Astrocyte (in vitro differentiated cells and primary cell): ENCODE results near the gene ABCA6.

ENCODE experiments used
- CTCF ChIP-seq: IDR thresholded peaks from 2 replicates; pipeline ENCODE4 v1.5.1; 2011; ENCODE audit warnings: low read depth, mild to moderate bottlenecking, inconsistent platforms, low read length, moderate library complexity; ENCODE audit not compliant: insufficient read depth
- EZH2 ChIP-seq: IDR thresholded peaks from 2 replicates; pipeline ENCODE4 v1.6.1; 2012; ENCODE audit warnings: mild to moderate bottlenecking, low read length, inconsistent platforms; ENCODE audit not compliant: insufficient read depth

- TF ChIP-seq CTCF (no peak), EZH2 (no peak)
These were observed 35.6 kb downstream of the ABCA6 start for GRCh38 chr17:69105907-69106730.
